Measurements from ENCODE around the gene NCR2. TPM values are rescaled to one million over a fixed set of nuclear protein-coding genes. Genes with fewer than 3 reads are reported as not detected.

NCR2 gene
- polyA plus RNA-seq, 1 of the 3 experiments (the other 2 are of a cell fraction) = not detected

GRCh38 chr6:41353333-41353732, 17.9 kb downstream of the NCR2 start:
- no peaks in the 10 kb centered on the region for H3K4me1 ChIP-seq (ENCODE audit: control insufficient read depth in 1 of 2, insufficient read depth in 2 of 2, low read depth in 1 of 2, low read length in 1 of 2)
- H3K27ac ChIP-seq (ENCODE audit: low read depth in 2 of 2, low read length in 1 of 2) = no peak overlapping the region
- H3K9me2 ChIP-seq = no peaks in the 10 kb centered on the region
- peaks cover 24% of the 10 kb centered on the region; the same call in 1 of the 2 replicates for H3K27me3 ChIP-seq (ENCODE audit: insufficient read depth)
- 9% methylated on average over 3 of the region's 3 CpGs for WGBS (ENCODE audit: low lambda C conversion rate)
- TF ChIP-seq NRF1 (IDR thresholded peaks at IDR 0.05; ENCODE audit: low read depth, low read length) = no peak
- no peak for TF ChIP-seq TEAD4 (IDR thresholded peaks at IDR 0.05; ENCODE audit: borderline replicate concordance, insufficient read depth)
- no peak for TF ChIP-seq MEF2A (IDR thresholded peaks at IDR 0.05; ENCODE audit: borderline replicate concordance, low read depth)
- no peak for TF ChIP-seq POLR2AphosphoS5 (IDR thresholded peaks at IDR 0.05; ENCODE audit: low read depth, low read length)
- no peak for TF ChIP-seq TCF12 (IDR thresholded peaks at IDR 0.05)
- no peak for TF ChIP-seq FOXJ3 (CRISPR knock-in tag; IDR thresholded peaks at IDR 0.05)
- no peak for TF ChIP-seq GATA2 (CRISPR knock-in tag; IDR thresholded peaks at IDR 0.05)
- no peak for TF ChIP-seq USF2 (IDR thresholded peaks at IDR 0.05; ENCODE audit: borderline replicate concordance, low read depth, low read length)
- no peak for TF ChIP-seq CHD2 (IDR thresholded peaks at IDR 0.05; ENCODE audit: low read length, partially characterized antibody)
- TF ChIP-seq GABPA (IDR thresholded peaks at IDR 0.05; ENCODE audit: low read depth) = no peak
- no peak for TF ChIP-seq USF1 (IDR thresholded peaks at IDR 0.05; ENCODE audit: borderline replicate concordance, low read depth)
- no peak for TF ChIP-seq EZH2phosphoT487 (IDR thresholded peaks at IDR 0.05; ENCODE audit: borderline replicate concordance, low read depth)
- TF ChIP-seq YY1 (IDR thresholded peaks at IDR 0.05; ENCODE audit: low read depth) = no peak
- no peak overlapping the region for H3K4me3 ChIP-seq (ENCODE audit: low read depth in 2 of 2, low read length in 1 of 2)
- H3K79me2 ChIP-seq (ENCODE audit: insufficient read depth) = no peaks in the 10 kb centered on the region
- H3K9me3 ChIP-seq = no peaks in the 10 kb centered on the region
- no peak overlapping the region for H3K9ac ChIP-seq
- no peak overlapping the region for H3K4me2 ChIP-seq
- no peaks in the 10 kb centered on the region for H4K20me1 ChIP-seq (ENCODE audit: insufficient read depth)
- H3F3A ChIP-seq (replicated peaks; ENCODE audit: insufficient read depth) = no peaks in the 10 kb centered on the region
- POLR2A ChIA-PET = no interaction called here
- no peak overlapping the region for H2AFZ ChIP-seq (ENCODE audit: low read depth)
- CTCF ChIA-PET = interaction anchor here (1.1 to 2.8 kb wide), 4 partner anchors 12 to 330 kb away, joined by 3 to 11 read pairs (median 5); no protein-coding TSS in a partner anchor
- no peak for DNase-seq
- no peaks in the 10 kb centered on the region for H3K36me3 ChIP-seq (replicated peaks in 1 of 2; ENCODE audit: control insufficient read depth in 1 of 2, insufficient read depth in 2 of 2, low read length in 1 of 2)

GRCh38 chr6:41355952-41356351, 20.5 kb downstream of the NCR2 start:
- CTCF ChIA-PET = interaction anchor here (0.9 to 2.4 kb wide), 2 partner anchors 12 to 18 kb away, joined by 4 to 15 read pairs; no protein-coding TSS in a partner anchor
- no peak for TF ChIP-seq SIN3A (IDR thresholded peaks at IDR 0.05; ENCODE audit: borderline replicate concordance, low read depth, low read length)
- TF ChIP-seq GABPA (IDR thresholded peaks at IDR 0.05; ENCODE audit: low read depth) = no peak
- TF ChIP-seq REST (IDR thresholded peaks at IDR 0.05; ENCODE audit: low read depth, low read length) = no peak
- TF ChIP-seq FOXM1 (IDR thresholded peaks at IDR 0.05; ENCODE audit: low read depth) = no peak
- no peak for TF ChIP-seq USF2 (IDR thresholded peaks at IDR 0.05; ENCODE audit: borderline replicate concordance, low read depth, low read length)
- TF ChIP-seq MAX (IDR thresholded peaks at IDR 0.05; ENCODE audit: low read depth) = no peak
- TF ChIP-seq MEF2A (IDR thresholded peaks at IDR 0.05; ENCODE audit: borderline replicate concordance, low read depth) = no peak
- no peak for TF ChIP-seq CHD2 (IDR thresholded peaks at IDR 0.05; ENCODE audit: low read length, partially characterized antibody)
- no peak for TF ChIP-seq FOXJ3 (CRISPR knock-in tag; IDR thresholded peaks at IDR 0.05)
- no peak for TF ChIP-seq NRF1 (IDR thresholded peaks at IDR 0.05; ENCODE audit: low read depth, low read length)
- no peak for TF ChIP-seq POLR2AphosphoS5 (IDR thresholded peaks at IDR 0.05; ENCODE audit: low read depth, low read length)

More at GRCh38 chr6:41355952-41356351, 20.5 kb downstream of the NCR2 start:
- H3K27me3 ChIP-seq (ENCODE audit: insufficient read depth) = peaks cover 24% of the 10 kb centered on the region; the same call in 1 of the 2 replicates
- no peak overlapping the region for H2AFZ ChIP-seq (ENCODE audit: low read depth)
- POLR2A ChIA-PET = no interaction called here
- H3K4me1 ChIP-seq (ENCODE audit: control insufficient read depth in 1 of 2, insufficient read depth in 2 of 2, low read depth in 1 of 2, low read length in 1 of 2) = no peaks in the 10 kb centered on the region
- no peak overlapping the region for H3K4me2 ChIP-seq
- 2% methylated on average over 4 of the region's 4 CpGs for WGBS (ENCODE audit: low lambda C conversion rate)
- H3K27ac ChIP-seq (ENCODE audit: low read depth in 2 of 2, low read length in 1 of 2) = no peak overlapping the region
- no peaks in the 10 kb centered on the region for H3K36me3 ChIP-seq (replicated peaks in 1 of 2; ENCODE audit: control insufficient read depth in 1 of 2, insufficient read depth in 2 of 2, low read length in 1 of 2)
- H3K79me2 ChIP-seq (ENCODE audit: insufficient read depth) = no peaks in the 10 kb centered on the region
- no peak for DNase-seq
- H4K20me1 ChIP-seq (ENCODE audit: insufficient read depth) = no peaks in the 10 kb centered on the region
- H3K4me3 ChIP-seq (ENCODE audit: low read depth in 2 of 2, low read length in 1 of 2) = no peak overlapping the region
- no peaks in the 10 kb centered on the region for H3F3A ChIP-seq (replicated peaks; ENCODE audit: insufficient read depth)
- H3K9me2 ChIP-seq = no peaks in the 10 kb centered on the region
- no peak overlapping the region for H3K9ac ChIP-seq
- H3K9me3 ChIP-seq = no peaks in the 10 kb centered on the region

Data from SK-N-SH (cell line).